Measurements from ENCODE around the gene HCN2.

HCN2 gene

GRCh38 chr19:589693-590395, at the start of gene HCN2:
TSS of gene HCN2 (plus strand) at chr19:589881. CDS start at chr19:589946, 65 bp downstream.
- DNase-seq: no peak

- DNase-seq: no peak
Measured at GRCh38 chr19:540867-541637, 48.6 kb upstream of the HCN2 start.

GRCh38 chr19:541699-542098, 48.0 kb upstream of the HCN2 start:
- no peak for DNase-seq

- DNase-seq: no peak
Measured at GRCh38 chr19:542173-542866, 47.4 kb upstream of the HCN2 start.

GRCh38 chr19:543910-544608, 45.6 kb upstream of the HCN2 start, which contains the start of gene GZMM:
TSS of gene GZMM (plus strand) at chr19:544053. CDS start at chr19:544072, 19 bp downstream.
- DNase-seq: no peak

- no peak for DNase-seq
Measured at GRCh38 chr19:547117-547516, 42.6 kb upstream of the HCN2 start.

- DNase-seq: no peak
Measured at GRCh38 chr19:547836-548720, 41.6 kb upstream of the HCN2 start.

- no peak for DNase-seq
Measured at GRCh38 chr19:548886-549830, 40.5 kb upstream of the HCN2 start.

GRCh38 chr19:554817-555216, 34.9 kb upstream of the HCN2 start:
- no peak for DNase-seq

- no peak for DNase-seq
Measured at GRCh38 chr19:555474-555808, 34.2 kb upstream of the HCN2 start.

- DNase-seq: no peak
Measured at GRCh38 chr19:556611-557382, 32.9 kb upstream of the HCN2 start.

- no peak for DNase-seq
Measured at GRCh38 chr19:558770-559439, 30.8 kb upstream of the HCN2 start.

- no peak for DNase-seq
Measured at GRCh38 chr19:560121-560520, 29.6 kb upstream of the HCN2 start.

- DNase-seq: no peak
Measured at GRCh38 chr19:566403-566802, 23.3 kb upstream of the HCN2 start.

- no peak for DNase-seq
Measured at GRCh38 chr19:566844-567243, 22.8 kb upstream of the HCN2 start.

GRCh38 chr19:567296-567900, 22.3 kb upstream of the HCN2 start:
- no peak for DNase-seq

GRCh38 chr19:570251-570686, 19.4 kb upstream of the HCN2 start:
- DNase-seq: no peak

- peak; percentile 64 for DNase-seq
Measured at GRCh38 chr19:570937-571565, 18.6 kb upstream of the HCN2 start.

GRCh38 chr19:571566-571974, 18.1 kb upstream of the HCN2 start:
- peak; percentile 74 for DNase-seq

Measured in NCI-H1092 treated with DMSO at 0.1 percent for 48 hours (cell line).